HepG2 (cell line): ENCODE data around the gene PIK3R1. TPM values are rescaled to one million over a fixed set of nuclear protein-coding genes. Genes with fewer than 3 reads are reported as not detected.

Experiments
- ARID2 ChIP-seq: sonication (generic); formaldehyde crosslinking; IDR thresholded peaks from 2 replicates; pipeline ENCODE4 v1.8.1; 2022; ENCODE audit warnings: mild to moderate bottlenecking, missing genetic modification reagents, borderline replicate concordance
- CCDC6 ChIP-seq: sonication (generic); formaldehyde crosslinking; IDR thresholded peaks from 2 replicates; pipeline ENCODE4 v1.8.1; 2022; ENCODE audit warnings: mild to moderate bottlenecking, missing genetic modification reagents, moderate library complexity
- CREM ChIP-seq, 2 experiments: sonication (generic) in 1 of 2; formaldehyde crosslinking in 1 of 2; IDR thresholded peaks; 2 replicates each; pipeline versions ENCODE4 v1.4.0 to v1.6.1; 2016 to 2020; ENCODE audit warnings: antibody characterized with exemption in 1 of 2, mild to moderate bottlenecking in 1 of 2, missing genetic modification reagents in 1 of 2
- DPF2 ChIP-seq: sonication (generic); formaldehyde crosslinking; IDR thresholded peaks from 2 replicates; pipeline ENCODE4 v1.4.0; 2020; ENCODE audit warnings: mild to moderate bottlenecking, low read depth, missing genetic modification reagents, borderline replicate concordance
- GATAD2A ChIP-seq: IDR thresholded peaks from 2 replicates; pipeline ENCODE4 v1.6.1; 2016
- HOXA9 ChIP-seq: sonication (generic); formaldehyde crosslinking; IDR thresholded peaks from 2 replicates; pipeline ENCODE4 v1.8.1; 2022; ENCODE audit warnings: missing genetic modification reagents, mild to moderate bottlenecking, moderate library complexity, borderline replicate concordance
- HOXD1 ChIP-seq: sonication (generic); formaldehyde crosslinking; IDR thresholded peaks from 2 replicates; pipeline ENCODE4 v1.5.0; 2020; ENCODE audit warnings: missing genetic modification reagents
- KDM5B ChIP-seq: sonication (generic); formaldehyde crosslinking; IDR thresholded peaks from 2 replicates; pipeline ENCODE4 v1.4.0; 2020; ENCODE audit warnings: missing genetic modification reagents, mild to moderate bottlenecking, borderline replicate concordance
- KLF16 ChIP-seq, 2 experiments: sonication (generic) in 1 of 2; formaldehyde crosslinking in 1 of 2; IDR thresholded peaks; 2 replicates each; pipeline versions ENCODE4 v1.6.1 to v1.8.0; 2016 to 2023; ENCODE audit warnings: missing genetic modification reagents in 2 of 2, missing compliant biosample characterization in 1 of 2
- PCBP1 ChIP-seq: fragments of 200-400 bp; formaldehyde crosslinking; IDR thresholded peaks from 2 replicates; pipeline ENCODE4 v1.6.1; 2017; ENCODE audit warnings: mild to moderate bottlenecking, low read depth, low read length, borderline replicate concordance
- PITX1 ChIP-seq: sonication (generic); formaldehyde crosslinking; IDR thresholded peaks from 2 replicates; pipeline ENCODE4 v1.5.1; 2020; ENCODE audit warnings: mild to moderate bottlenecking, missing genetic modification reagents
- POLR2A ChIP-seq, 2 experiments: IDR thresholded peaks; 2 replicates each; pipeline ENCODE4 v1.6.1; 2011; ENCODE audit warnings: low read depth in 2 of 2, low read length in 2 of 2, mild to moderate bottlenecking in 1 of 2, moderate library complexity in 1 of 2; ENCODE audit not compliant: insufficient read depth in 1 of 2
- SAFB2 ChIP-seq: sonication (generic); formaldehyde crosslinking; IDR thresholded peaks from 2 replicates; pipeline ENCODE4 v1.5.1; 2020; ENCODE audit warnings: missing genetic modification reagents, low read depth, mild to moderate bottlenecking, borderline replicate concordance
- SKI ChIP-seq: fragments of 450-650 bp; IDR thresholded peaks from one replicate; pipeline ENCODE4 v1.6.1; 2018; ENCODE audit warnings: mild to moderate bottlenecking; ENCODE audit not compliant: partially characterized antibody
- ZKSCAN8 ChIP-seq: IDR thresholded peaks from 2 replicates; pipeline ENCODE4 v1.6.1; 2016; ENCODE audit warnings: borderline replicate concordance, missing genetic modification reagents, missing compliant biosample characterization
- ZNF20 ChIP-seq: sonication (generic); formaldehyde crosslinking; IDR thresholded peaks from 2 replicates; pipeline ENCODE4 v1.4.0; 2020; ENCODE audit warnings: mild to moderate bottlenecking, moderate library complexity, missing genetic modification reagents
- ZNF451 ChIP-seq: sonication (generic); formaldehyde crosslinking; IDR thresholded peaks from 2 replicates; pipeline ENCODE4 v1.5.0; 2020; ENCODE audit warnings: mild to moderate bottlenecking, missing genetic modification reagents
- ZNF572 ChIP-seq: sonication (generic); formaldehyde crosslinking; IDR thresholded peaks from 2 replicates; pipeline ENCODE4 v1.5.1; 2020; ENCODE audit warnings: mild to moderate bottlenecking, missing genetic modification reagents
- ZNF605 ChIP-seq: sonication (generic); formaldehyde crosslinking; IDR thresholded peaks from 2 replicates; pipeline ENCODE4 v1.8.0; 2022; ENCODE audit warnings: mild to moderate bottlenecking, missing genetic modification reagents
- ZNF709 ChIP-seq: sonication (generic); formaldehyde crosslinking; IDR thresholded peaks from 2 replicates; pipeline ENCODE4 v1.5.0; 2020; ENCODE audit warnings: mild to moderate bottlenecking, missing genetic modification reagents
- polyA plus RNA-seq, 8 experiments: library from polyadenylated mRNA; depleted of rRNA in 3 of 8; stranded (reverse) in 7 of 8; unstranded in 1 of 8; fragments of >200 nt; fragmentation: Illumina TruSeq in 4 of 8; extraction: Trizol in 4 of 8; gene quantifications; 2 replicates each; pipeline versions ENCODE4 v1.2.1 to v1.2.3, GENCODE V29; 2011 to 2016; ENCODE audit warnings: low read depth in 4 of 8, missing spikeins in 1 of 8, mixed read lengths in 1 of 8; ENCODE audit not compliant: insufficient read depth in 1 of 8
- total RNA-seq, 5 experiments: library from RNA; depleted of rRNA; stranded (reverse); fragments of >200 nt; fragmentation: Illumina TruSeq; extraction: Trizol; gene quantifications; 2 replicates each; pipeline ENCODE4 v1.2.3, GENCODE V29; 2016; ENCODE audit warnings: low read depth in 1 of 5
- TF ChIP-seq, protein P1 (sequence below): sonication (generic); formaldehyde crosslinking; IDR thresholded peaks from 2 replicates; pipeline ENCODE4 v1.5.0; 2020; ENCODE audit warnings: mild to moderate bottlenecking, missing genetic modification reagents, moderate library complexity
- TF ChIP-seq, protein P2 (sequence below): sonication (generic); formaldehyde crosslinking; IDR thresholded peaks from 2 replicates; pipeline ENCODE4; 2020; ENCODE audit warnings: missing genetic modification reagents, mild to moderate bottlenecking, borderline replicate concordance
- TF ChIP-seq, protein P3 (sequence below): sonication (generic); formaldehyde crosslinking; conservative IDR thresholded peaks from 2 replicates; pipeline ENCODE4 v1.8.1; 2023; ENCODE audit warnings: missing genetic modification reagents

The PIK3R1 gene
- total and polyA plus RNA-seq, 2 of the 13 experiments (the other 11 are each of a cell fraction or from before 2014, with no cell fraction given), result 8.4 to 21.3 TPM

DNA sequence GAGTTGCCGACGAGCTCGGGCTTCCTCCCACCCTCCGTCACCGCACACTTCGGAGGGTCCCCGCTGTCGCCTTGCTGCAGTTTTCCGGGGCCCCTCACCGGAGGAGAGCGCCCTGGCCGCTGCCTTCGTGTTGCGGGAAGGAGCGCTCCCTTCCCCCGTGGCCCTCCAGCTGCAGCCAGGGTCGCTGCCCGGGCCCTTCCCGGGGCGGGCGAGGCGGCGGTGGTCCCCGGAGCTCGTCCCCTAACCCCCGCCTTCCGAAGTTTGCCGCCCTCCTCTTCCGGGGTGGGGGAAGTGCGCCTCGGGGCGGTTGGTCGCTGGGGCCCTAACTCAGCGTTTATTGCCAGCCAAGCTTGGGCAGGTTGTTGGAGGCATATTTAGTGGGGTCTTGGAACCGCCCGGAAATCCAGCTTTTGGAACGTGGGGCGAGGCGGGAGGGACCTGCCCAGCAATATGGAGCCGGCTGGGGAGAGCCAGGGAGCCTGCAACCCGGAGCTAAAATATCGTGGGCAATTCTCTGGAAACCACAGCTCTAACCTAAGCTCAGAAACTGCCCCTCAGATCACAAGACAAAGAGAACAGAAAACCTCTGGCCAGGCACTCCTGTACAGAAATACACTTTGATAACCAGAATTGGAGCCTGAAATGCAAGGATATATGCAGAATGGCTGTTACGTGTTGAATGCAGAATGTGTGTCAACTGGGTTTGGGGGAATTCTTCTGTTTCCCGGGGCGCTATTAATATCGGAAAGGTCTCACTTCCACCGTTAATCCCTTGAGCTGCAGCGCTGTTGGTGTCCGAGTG lies 890 bp downstream of the PIK3R1 start (continued):
- TF ChIP-seq SAFB2 (0 out of 2 replicates have a peak, but pooled peaks have one; percentile 7), POLR2A (IDR thresholded peaks at IDR 0.05; ENCODE audit: insufficient read depth in 1 of 2, low read depth in 2 of 2, low read length in 2 of 2) (peak in 1 of 2 experiments; percentile 34; a peak in 1 of 4 replicates), ZNF709 (0 out of 2 replicates have a peak, but pooled peaks have one; percentile 28), SKI (no peak), HOXD1 (peak; percentile 30; the same call in 1 of the 2 replicates), ARID2 (0 out of 2 replicates have a peak, but pooled peaks have one; percentile 57), ZKSCAN8 (0 out of 2 replicates have a peak, but pooled peaks have one; percentile 24), PCBP1 (0 out of 2 replicates have a peak, but pooled peaks have one; percentile 43), ZNF451 (CRISPR knock-in tag) (no peak; the same call in 1 of the 2 replicates), KLF16 (CRISPR knock-in tag; IDR thresholded peaks at IDR 0.05) (peak in 1 of 2 experiments; percentile 26; a peak in 1 of 4 replicates), CCDC6 (peak; percentile 55; the same call in 1 of the 2 replicates), HOXA9 (CRISPR knock-in tag) (peak; percentile 75; the same call in 1 of the 2 replicates), PITX1 (CRISPR knock-in tag) (peak; percentile 67), DPF2 (CRISPR knock-in tag) (no peak), ZNF605 (CRISPR knock-in tag) (no peak; the same call in 1 of the 2 replicates), ZNF20 (CRISPR knock-in tag) (0 out of 2 replicates have a peak, but pooled peaks have one; percentile 37), GATAD2A (CRISPR knock-in tag) (peak; percentile 46), KDM5B (CRISPR knock-in tag) (peak; percentile 63; the same call in 1 of the 2 replicates), CREM (IDR thresholded peaks at IDR 0.05) (no peak), CREM (CRISPR knock-in tag; IDR thresholded peaks at IDR 0.05) (no peak), ZNF572 (CRISPR knock-in tag) (peak; percentile 89; the same call in 1 of the 2 replicates)
- TF ChIP-seq, protein P1, sequence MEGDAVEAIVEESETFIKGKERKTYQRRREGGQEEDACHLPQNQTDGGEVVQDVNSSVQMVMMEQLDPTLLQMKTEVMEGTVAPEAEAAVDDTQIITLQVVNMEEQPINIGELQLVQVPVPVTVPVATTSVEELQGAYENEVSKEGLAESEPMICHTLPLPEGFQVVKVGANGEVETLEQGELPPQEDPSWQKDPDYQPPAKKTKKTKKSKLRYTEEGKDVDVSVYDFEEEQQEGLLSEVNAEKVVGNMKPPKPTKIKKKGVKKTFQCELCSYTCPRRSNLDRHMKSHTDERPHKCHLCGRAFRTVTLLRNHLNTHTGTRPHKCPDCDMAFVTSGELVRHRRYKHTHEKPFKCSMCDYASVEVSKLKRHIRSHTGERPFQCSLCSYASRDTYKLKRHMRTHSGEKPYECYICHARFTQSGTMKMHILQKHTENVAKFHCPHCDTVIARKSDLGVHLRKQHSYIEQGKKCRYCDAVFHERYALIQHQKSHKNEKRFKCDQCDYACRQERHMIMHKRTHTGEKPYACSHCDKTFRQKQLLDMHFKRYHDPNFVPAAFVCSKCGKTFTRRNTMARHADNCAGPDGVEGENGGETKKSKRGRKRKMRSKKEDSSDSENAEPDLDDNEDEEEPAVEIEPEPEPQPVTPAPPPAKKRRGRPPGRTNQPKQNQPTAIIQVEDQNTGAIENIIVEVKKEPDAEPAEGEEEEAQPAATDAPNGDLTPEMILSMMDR (CRISPR knock-in tag), result peak; percentile 40
- TF ChIP-seq, protein P2, sequence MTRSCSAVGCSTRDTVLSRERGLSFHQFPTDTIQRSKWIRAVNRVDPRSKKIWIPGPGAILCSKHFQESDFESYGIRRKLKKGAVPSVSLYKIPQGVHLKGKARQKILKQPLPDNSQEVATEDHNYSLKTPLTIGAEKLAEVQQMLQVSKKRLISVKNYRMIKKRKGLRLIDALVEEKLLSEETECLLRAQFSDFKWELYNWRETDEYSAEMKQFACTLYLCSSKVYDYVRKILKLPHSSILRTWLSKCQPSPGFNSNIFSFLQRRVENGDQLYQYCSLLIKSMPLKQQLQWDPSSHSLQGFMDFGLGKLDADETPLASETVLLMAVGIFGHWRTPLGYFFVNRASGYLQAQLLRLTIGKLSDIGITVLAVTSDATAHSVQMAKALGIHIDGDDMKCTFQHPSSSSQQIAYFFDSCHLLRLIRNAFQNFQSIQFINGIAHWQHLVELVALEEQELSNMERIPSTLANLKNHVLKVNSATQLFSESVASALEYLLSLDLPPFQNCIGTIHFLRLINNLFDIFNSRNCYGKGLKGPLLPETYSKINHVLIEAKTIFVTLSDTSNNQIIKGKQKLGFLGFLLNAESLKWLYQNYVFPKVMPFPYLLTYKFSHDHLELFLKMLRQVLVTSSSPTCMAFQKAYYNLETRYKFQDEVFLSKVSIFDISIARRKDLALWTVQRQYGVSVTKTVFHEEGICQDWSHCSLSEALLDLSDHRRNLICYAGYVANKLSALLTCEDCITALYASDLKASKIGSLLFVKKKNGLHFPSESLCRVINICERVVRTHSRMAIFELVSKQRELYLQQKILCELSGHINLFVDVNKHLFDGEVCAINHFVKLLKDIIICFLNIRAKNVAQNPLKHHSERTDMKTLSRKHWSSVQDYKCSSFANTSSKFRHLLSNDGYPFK (CRISPR knock-in tag), result 0 out of 2 replicates have a peak, but pooled peaks have one; percentile 34
- TF ChIP-seq, protein P3, sequence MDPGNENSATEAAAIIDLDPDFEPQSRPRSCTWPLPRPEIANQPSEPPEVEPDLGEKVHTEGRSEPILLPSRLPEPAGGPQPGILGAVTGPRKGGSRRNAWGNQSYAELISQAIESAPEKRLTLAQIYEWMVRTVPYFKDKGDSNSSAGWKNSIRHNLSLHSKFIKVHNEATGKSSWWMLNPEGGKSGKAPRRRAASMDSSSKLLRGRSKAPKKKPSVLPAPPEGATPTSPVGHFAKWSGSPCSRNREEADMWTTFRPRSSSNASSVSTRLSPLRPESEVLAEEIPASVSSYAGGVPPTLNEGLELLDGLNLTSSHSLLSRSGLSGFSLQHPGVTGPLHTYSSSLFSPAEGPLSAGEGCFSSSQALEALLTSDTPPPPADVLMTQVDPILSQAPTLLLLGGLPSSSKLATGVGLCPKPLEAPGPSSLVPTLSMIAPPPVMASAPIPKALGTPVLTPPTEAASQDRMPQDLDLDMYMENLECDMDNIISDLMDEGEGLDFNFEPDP (CRISPR knock-in tag), result no peak
